Muscle of leg (tissue), 16 donors: ENCODE results near the gene SPG21. TPM values are rescaled to one million over a fixed set of nuclear protein-coding genes. Genes with fewer than 3 reads are reported as not detected.

Experiments used
- DNase-seq: peaks from one replicate; pipeline ENCODE4 v3.0.0; 2013
- H3K27ac ChIP-seq: one replicate; pipeline ENCODE4 v1.5.1; 2013; ENCODE audit warnings: mild to moderate bottlenecking, low read length, control low read depth
- H3K27me3 ChIP-seq: one replicate; pipeline ENCODE4 v1.6.1; 2013; ENCODE audit warnings: low read length; ENCODE audit not compliant: control insufficient read depth, insufficient read depth
- H3K36me3 ChIP-seq: one replicate; pipeline ENCODE4 v1.6.1; 2013; ENCODE audit warnings: low read length; ENCODE audit not compliant: control insufficient read depth, insufficient read depth
- H3K4me1 ChIP-seq: one replicate; pipeline ENCODE4 v1.6.1; 2013; ENCODE audit warnings: low read length; ENCODE audit not compliant: control insufficient read depth, insufficient read depth
- H3K4me3 ChIP-seq: one replicate; pipeline ENCODE4 v1.5.1; 2013; ENCODE audit warnings: low read length, control low read depth
- H3K9me3 ChIP-seq: replicated peaks from 2 replicates; pipeline ENCODE4 v1.6.1; 2013; ENCODE audit warnings: low read depth, low read length; ENCODE audit not compliant: control insufficient read depth
- WGBS: methylation state at CpG from one replicate; pipeline ENCODE4 v1.1.5; 2013; ENCODE audit warnings: missing lambda C conversion rate; ENCODE audit not compliant: insufficient coverage; 5-methylcytosine and 5-hydroxymethylcytosine counted together
- long read RNA-seq, 11 donors: transcript quantifications; one replicate each; lab custom pipeline, GENCODE V29; 2026
- polyA plus RNA-seq, 8 donors: library from polyadenylated mRNA; unstranded; fragments of 120-200 nt; gene quantifications; one replicate each; pipeline versions ENCODE4 v1.2.1 to v1.2.3, GENCODE V29; 2013; ENCODE audit warnings: inconsistent platforms in 1 of 8, low replicate concordance in 1 of 8; ENCODE audit not compliant: insufficient read length in 8 of 8, insufficient read depth in 1 of 8
- total RNA-seq: library from RNA; stranded (reverse); fragments of 120-200 nt; gene quantifications from one replicate; pipeline ENCODE4 v1.2.4, GENCODE V29; 2013

The SPG21 gene
- total RNA-seq = 57.5 TPM
- 100 to 1,000 TPM in 1 of 8 donors, 10 to 100 TPM in 7; 70.4 to 102 (median 79.5) TPM for polyA plus RNA-seq
- long read RNA-seq, donor 1, transcript SPG21-201 (9 exons, 1,822 nt) = major isoform, 9 of 12 reads
- long read RNA-seq, donor 1, partial matches to known transcripts = 0 of 12 reads
- long read RNA-seq, donor 1, other reads (novel, unspliced or antisense) = 0 of 12 reads
- long read RNA-seq, donor 2, partial matches to known transcripts = 0 of 5 reads
- long read RNA-seq, donor 2, other reads (novel, unspliced or antisense) = 0 of 5 reads
- long read RNA-seq, donor 3, transcript SPG21-201 (9 exons, 1,822 nt) = major isoform, 16 of 29 reads
- long read RNA-seq, donor 3, partial matches to known transcripts = 13 of 29 reads
- long read RNA-seq, donor 3, other reads (novel, unspliced or antisense) = 0 of 29 reads
- long read RNA-seq, donor 4, transcript SPG21-201 (9 exons, 1,822 nt) = major isoform, 18 of 19 reads
- long read RNA-seq, donor 4, partial matches to known transcripts = 0 of 19 reads
- long read RNA-seq, donor 4, other reads (novel, unspliced or antisense) = 0 of 19 reads
- long read RNA-seq, donor 5, transcript SPG21-201 (9 exons, 1,822 nt) = major isoform, 53 of 98 reads
- long read RNA-seq, donor 5, partial matches to known transcripts = 32 of 98 reads
- long read RNA-seq, donor 5, other reads (novel, unspliced or antisense) = 5 of 98 reads
- long read RNA-seq, donor 6, transcript SPG21-201 (9 exons, 1,822 nt) = major isoform, 44 of 60 reads
- long read RNA-seq, donor 6, partial matches to known transcripts = 7 of 60 reads
- long read RNA-seq, donor 6, other reads (novel, unspliced or antisense) = 5 of 60 reads
- long read RNA-seq, donor 7, transcript SPG21-201 (9 exons, 1,822 nt) = major isoform, 23 of 32 reads
- long read RNA-seq, donor 7, partial matches to known transcripts = 6 of 32 reads
- long read RNA-seq, donor 7, other reads (novel, unspliced or antisense) = 0 of 32 reads
- long read RNA-seq, donor 8, transcript SPG21-201 (9 exons, 1,822 nt) = major isoform, 26 of 27 reads
- long read RNA-seq, donor 8, partial matches to known transcripts = 0 of 27 reads
- long read RNA-seq, donor 8, other reads (novel, unspliced or antisense) = 0 of 27 reads
- long read RNA-seq, donor 9, transcript SPG21-201 (9 exons, 1,822 nt) = major isoform, 13 of 13 reads
- long read RNA-seq, donor 9, partial matches to known transcripts = 0 of 13 reads
- long read RNA-seq, donor 9, other reads (novel, unspliced or antisense) = 0 of 13 reads
- long read RNA-seq, donor 10, transcript SPG21-201 (9 exons, 1,822 nt) = major isoform, 31 of 41 reads
- long read RNA-seq, donor 10, partial matches to known transcripts = 0 of 41 reads
- long read RNA-seq, donor 10, other reads (novel, unspliced or antisense) = 5 of 41 reads
- long read RNA-seq, donor 11, transcript SPG21-201 (9 exons, 1,822 nt) = major isoform, 10 of 13 reads
- long read RNA-seq, donor 11, partial matches to known transcripts = 0 of 13 reads
- long read RNA-seq, donor 11, other reads (novel, unspliced or antisense) = 0 of 13 reads

GRCh38 chr15:64989416-64990167 is at the start of gene SPG21:
Gene SPG21, minus strand, starts transcription at chr15:64989914. Its CDS starts 6,345 bp downstream, at chr15:64983569.
- Histone ChIP-seq H3K4me1 (peaks cover 24% of the 10 kb centered on the region), H3K4me3 (peak within 1 kb of the TSS; percentile 82), H3K27me3 (no peaks in the 10 kb centered on the region), H3K9me3 (no peaks in the 10 kb centered on the region), H3K27ac (peak within 1 kb of the TSS; percentile 95), H3K36me3 (no peaks in the 10 kb centered on the region)
- under 1% methylated on average over 73 of the region's 75 CpGs for WGBS
- peak; percentile 97 for DNase-seq

- peaks cover 4% of the 10 kb centered on the region for H3K4me1 ChIP-seq
- no peaks in the 10 kb centered on the region for H3K9me3 ChIP-seq
- WGBS = 34% methylated on average over 3 of the region's 5 CpGs
- no peak for DNase-seq
- H3K27ac ChIP-seq = no peak overlapping the region
- H3K36me3 ChIP-seq = no peaks in the 10 kb centered on the region
- H3K4me3 ChIP-seq = no peak overlapping the region
- H3K27me3 ChIP-seq = no peaks in the 10 kb centered on the region
These were observed 49.1 kb upstream of the SPG21 start for GRCh38 chr15:65038836-65039235.

- H3K27me3 ChIP-seq = no peaks in the 10 kb centered on the region
- no peak for DNase-seq
- H3K4me3 ChIP-seq = no peak overlapping the region
- no peak overlapping the region for H3K27ac ChIP-seq
- no peaks in the 10 kb centered on the region for H3K36me3 ChIP-seq
- WGBS = 89% methylated on average over 1 of the region's 3 CpGs
- H3K4me1 ChIP-seq = peaks cover 4% of the 10 kb centered on the region
- no peaks in the 10 kb centered on the region for H3K9me3 ChIP-seq
These were observed 48.7 kb upstream of the SPG21 start for GRCh38 chr15:65038428-65038827.

DNA sequence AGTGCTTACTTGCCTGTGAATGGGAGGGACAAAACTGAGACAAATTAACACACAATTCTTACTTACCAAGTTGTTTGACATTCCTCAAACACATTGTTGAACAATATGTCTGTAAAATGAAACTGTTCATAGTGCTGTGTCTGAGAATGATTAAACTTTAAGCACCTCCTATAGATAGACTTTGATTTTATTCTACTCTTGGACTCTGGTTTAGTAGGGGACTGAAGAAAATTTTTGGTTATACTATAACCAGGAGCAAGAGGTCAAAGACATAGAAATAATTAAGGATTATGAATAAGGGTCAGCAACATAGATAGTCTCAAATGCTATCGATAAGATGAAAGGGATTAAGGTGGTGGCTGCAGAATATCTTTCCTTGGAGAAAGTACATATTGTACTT is 47.6 kb upstream of the SPG21 start:
- WGBS = no CpG with 5 or more reads among the region's 1 CpG

GRCh38 chr15:65034719-65035118 is 45.0 kb upstream of the SPG21 start:
- 100% methylated on average over 3 of the region's 11 CpGs for WGBS
- H3K27me3 ChIP-seq = peaks cover 3% of the 10 kb centered on the region

More for the DNA sequence above, 47.6 kb upstream of the SPG21 start:
- no peak overlapping the region for H3K27ac ChIP-seq
- no peaks in the 10 kb centered on the region for H3K9me3 ChIP-seq
- no peak overlapping the region for H3K4me3 ChIP-seq
- no peaks in the 10 kb centered on the region for H3K4me1 ChIP-seq
- H3K27me3 ChIP-seq = no peaks in the 10 kb centered on the region
- DNase-seq = no peak
- H3K36me3 ChIP-seq = no peaks in the 10 kb centered on the region

GRCh38 chr15:65033659-65034269 is 44.0 kb upstream of the SPG21 start:
- Histone ChIP-seq H3K27me3 (peaks cover 3% of the 10 kb centered on the region), H3K4me1 (peaks cover 1% of the 10 kb centered on the region), H3K4me3 (no peak overlapping the region), H3K27ac (no peak overlapping the region), H3K9me3 (no peaks in the 10 kb centered on the region), H3K36me3 (no peaks in the 10 kb centered on the region)
- peak; percentile 64 for DNase-seq
- WGBS = 0% methylated on average over 2 of the region's 4 CpGs

More at GRCh38 chr15:65034719-65035118, 45.0 kb upstream of the SPG21 start:
- DNase-seq = no peak
- Histone ChIP-seq H3K4me3 (no peak overlapping the region), H3K36me3 (no peaks in the 10 kb centered on the region), H3K27ac (no peak overlapping the region), H3K9me3 (no peaks in the 10 kb centered on the region), H3K4me1 (no peaks in the 10 kb centered on the region)

DNA sequence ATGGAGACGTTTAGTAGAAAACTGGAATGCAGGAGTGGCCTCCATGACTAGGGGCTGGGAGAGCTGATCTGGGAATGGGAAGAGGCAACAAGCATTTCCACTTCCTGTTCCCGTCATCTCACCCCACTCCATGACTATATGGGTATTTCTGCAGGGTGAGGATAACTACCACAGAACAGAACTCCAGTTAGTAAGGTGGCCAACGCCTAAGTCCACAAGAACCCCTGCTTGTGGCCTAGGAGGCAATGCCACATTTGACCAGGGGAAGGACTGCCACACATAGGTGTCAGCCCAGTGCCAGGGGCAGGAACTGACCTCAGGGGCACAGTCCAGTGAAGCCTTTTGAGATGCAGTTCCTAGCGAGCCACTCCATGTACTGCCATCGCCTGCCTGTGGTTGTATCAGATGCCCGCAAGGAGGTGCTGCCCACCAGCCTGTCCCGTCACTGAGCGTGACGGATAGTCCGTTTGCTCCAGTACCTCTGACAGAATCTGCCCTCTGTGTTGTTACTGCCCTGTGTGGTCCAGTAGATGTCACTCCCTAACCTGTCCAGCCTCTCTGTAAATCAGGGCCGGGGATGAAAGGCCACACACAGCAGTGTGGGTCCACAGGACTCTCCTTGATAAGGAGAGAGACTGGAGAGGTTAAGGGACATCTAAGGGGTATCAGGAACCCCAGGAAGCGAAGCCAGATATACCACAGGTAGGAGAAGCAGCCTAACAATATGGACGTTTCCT is 43.3 kb upstream of the SPG21 start:
- no peak overlapping the region for H3K27ac ChIP-seq
- no peak overlapping the region for H3K4me3 ChIP-seq
- H3K4me1 ChIP-seq = peaks cover 7% of the 10 kb centered on the region
- no peaks in the 10 kb centered on the region for H3K9me3 ChIP-seq
- peak; percentile 43 for DNase-seq
- 26% methylated on average over 9 of the region's 13 CpGs for WGBS
- peaks cover 3% of the 10 kb centered on the region for H3K27me3 ChIP-seq
- no peaks in the 10 kb centered on the region for H3K36me3 ChIP-seq

- Histone ChIP-seq H3K4me3 (no peak overlapping the region), H3K9me3 (no peaks in the 10 kb centered on the region), H3K36me3 (peaks cover 14% of the 10 kb centered on the region), H3K4me1 (peaks cover 9% of the 10 kb centered on the region), H3K27ac (no peak overlapping the region), H3K27me3 (peaks cover 3% of the 10 kb centered on the region)
- DNase-seq = no peak
- WGBS = 80% methylated on average over 4 of the region's 12 CpGs
These were observed 40.1 kb upstream of the SPG21 start for GRCh38 chr15:65029736-65030208.
